PC-3 (cell line): ENCODE measurements around the gene SENP5.

Experiments
- EZH2 ChIP-seq: fragments of 300-600 bp; sonication (generic); IDR thresholded peaks from one replicate; pipeline ENCODE4 v1.6.1; 2017; ENCODE audit warnings: antibody characterized with exemption, mild to moderate bottlenecking, low read length; ENCODE audit not compliant: unreplicated experiment
- EZH2phosphoT487 ChIP-seq: fragments of 300-600 bp; sonication (generic); IDR thresholded peaks from 2 replicates; pipeline ENCODE4 v1.6.1; 2018; ENCODE audit warnings: mild to moderate bottlenecking, antibody characterized with exemption, low read length, borderline replicate concordance
- TF ChIP-seq, protein P1 (sequence below): fragments of 300-600 bp; sonication (generic); conservative IDR thresholded peaks from 2 replicates; pipeline ENCODE4 v1.5.1; 2017; ENCODE audit warnings: antibody characterized with exemption, low read depth, mild to moderate bottlenecking, low read length

DNA sequence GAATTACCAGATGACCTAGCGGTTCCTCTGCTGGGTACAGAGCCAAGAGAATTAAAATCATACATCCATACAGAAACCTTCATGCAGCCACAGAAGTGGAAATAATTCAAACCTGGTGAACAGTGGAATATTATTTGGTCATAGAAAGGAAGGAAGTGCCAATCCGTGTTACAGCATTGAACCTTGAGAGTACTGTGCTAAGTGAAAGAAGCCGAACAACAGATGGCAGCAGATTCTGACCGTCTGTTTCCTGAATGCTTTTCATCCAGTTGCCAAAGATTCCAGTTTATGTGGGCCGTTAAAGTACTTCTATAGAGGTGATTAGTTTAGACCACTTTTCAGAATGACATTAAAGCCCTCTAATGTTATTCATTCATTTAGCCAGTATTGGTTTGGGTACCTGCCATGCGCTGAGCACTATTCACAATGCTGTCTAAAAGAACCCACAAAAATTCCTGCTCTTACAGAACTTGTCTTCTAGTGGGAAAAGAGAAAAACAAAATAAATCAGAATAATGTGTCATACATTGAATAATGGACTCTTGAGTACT is 45.8 kb upstream of the SENP5 start:
- TF ChIP-seq, protein P1, sequence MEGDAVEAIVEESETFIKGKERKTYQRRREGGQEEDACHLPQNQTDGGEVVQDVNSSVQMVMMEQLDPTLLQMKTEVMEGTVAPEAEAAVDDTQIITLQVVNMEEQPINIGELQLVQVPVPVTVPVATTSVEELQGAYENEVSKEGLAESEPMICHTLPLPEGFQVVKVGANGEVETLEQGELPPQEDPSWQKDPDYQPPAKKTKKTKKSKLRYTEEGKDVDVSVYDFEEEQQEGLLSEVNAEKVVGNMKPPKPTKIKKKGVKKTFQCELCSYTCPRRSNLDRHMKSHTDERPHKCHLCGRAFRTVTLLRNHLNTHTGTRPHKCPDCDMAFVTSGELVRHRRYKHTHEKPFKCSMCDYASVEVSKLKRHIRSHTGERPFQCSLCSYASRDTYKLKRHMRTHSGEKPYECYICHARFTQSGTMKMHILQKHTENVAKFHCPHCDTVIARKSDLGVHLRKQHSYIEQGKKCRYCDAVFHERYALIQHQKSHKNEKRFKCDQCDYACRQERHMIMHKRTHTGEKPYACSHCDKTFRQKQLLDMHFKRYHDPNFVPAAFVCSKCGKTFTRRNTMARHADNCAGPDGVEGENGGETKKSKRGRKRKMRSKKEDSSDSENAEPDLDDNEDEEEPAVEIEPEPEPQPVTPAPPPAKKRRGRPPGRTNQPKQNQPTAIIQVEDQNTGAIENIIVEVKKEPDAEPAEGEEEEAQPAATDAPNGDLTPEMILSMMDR: no peak
- TF ChIP-seq EZH2: no peak
- TF ChIP-seq EZH2phosphoT487: no peak
